IPS-20b (cell line): ENCODE results near the gene PPARA.

ENCODE experiments used
- H3K27ac ChIP-seq: one replicate; pipeline ENCODE4 v1.5.1; 2013; ENCODE audit warnings: low read length
- H3K27me3 ChIP-seq: 2 replicates; pipeline ENCODE4 v1.6.1; 2013; ENCODE audit warnings: mild to moderate bottlenecking, low read length, inconsistent platforms; ENCODE audit not compliant: insufficient read depth
- H3K36me3 ChIP-seq: 2 replicates; pipeline ENCODE4 v1.6.1; 2013; ENCODE audit warnings: low read depth, mild to moderate bottlenecking, inconsistent platforms, low read length, moderate library complexity; ENCODE audit not compliant: insufficient read depth
- H3K4me1 ChIP-seq: 2 replicates; pipeline ENCODE4 v1.6.1; 2013; ENCODE audit warnings: mild to moderate bottlenecking, control low read depth, inconsistent platforms, low read length, moderate library complexity; ENCODE audit not compliant: insufficient read depth
- H3K4me3 ChIP-seq: 2 replicates; pipeline ENCODE4 v1.5.1; 2013; ENCODE audit warnings: mild to moderate bottlenecking, low read length, inconsistent platforms
- H3K9ac ChIP-seq: 2 replicates; pipeline ENCODE4 v1.6.1; 2013; ENCODE audit warnings: low read depth, mild to moderate bottlenecking, inconsistent platforms, low read length, moderate library complexity
- H3K9me3 ChIP-seq: 2 replicates; pipeline ENCODE4 v1.6.1; 2013; ENCODE audit warnings: mild to moderate bottlenecking, low read depth, low read length, inconsistent platforms; ENCODE audit not compliant: insufficient read depth

Gene PPARA

DNA sequence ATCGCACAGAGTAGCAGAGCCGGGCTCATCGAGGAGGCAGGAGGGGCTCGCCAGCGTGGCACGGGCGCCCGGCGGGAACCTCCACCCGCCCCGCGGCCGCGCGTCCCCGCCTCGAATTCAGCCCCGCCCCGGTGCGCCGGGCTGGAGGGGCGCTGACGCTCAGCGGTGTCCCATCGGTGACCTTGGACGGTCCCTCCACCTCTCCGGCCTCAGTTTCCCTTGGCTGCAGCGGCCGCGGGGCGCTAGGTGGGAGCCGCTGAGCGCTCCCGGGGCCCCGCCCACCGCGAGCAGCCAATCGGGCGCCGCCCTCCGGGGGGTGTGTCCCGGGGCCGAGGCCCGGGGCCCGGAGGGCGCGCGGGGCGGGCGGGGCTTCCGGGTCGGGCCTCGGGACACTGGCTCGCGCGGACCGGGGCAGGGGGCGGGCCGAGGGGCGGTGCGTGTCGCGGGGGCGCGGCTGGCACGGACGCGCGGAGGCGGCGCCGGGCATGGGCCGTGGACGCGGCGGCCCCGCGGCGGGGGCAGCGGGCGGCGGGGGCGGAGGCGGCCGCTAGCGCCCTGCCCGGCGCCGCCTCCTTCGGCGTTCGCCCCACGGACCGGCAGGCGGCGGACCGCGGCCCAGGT is at the start of gene PPARA:
TSS of gene PPARA (plus strand) at position 493 of the 621 bp plus-strand sequence. CDS start 47,858 bp downstream, outside the sequence.
- H3K9me3 ChIP-seq, result no peaks in the 10 kb centered on the region
- peak within 1 kb of the TSS; percentile 62 for H3K9ac ChIP-seq
- no peaks in the 10 kb centered on the region for H3K4me1 ChIP-seq
- no peak within 1 kb of the TSS for H3K27ac ChIP-seq
- no peaks in the 10 kb centered on the region for H3K36me3 ChIP-seq
- H3K27me3 ChIP-seq, result peaks cover 65% of the 10 kb centered on the region
- peak within 1 kb of the TSS; percentile 72 for H3K4me3 ChIP-seq

DNA sequence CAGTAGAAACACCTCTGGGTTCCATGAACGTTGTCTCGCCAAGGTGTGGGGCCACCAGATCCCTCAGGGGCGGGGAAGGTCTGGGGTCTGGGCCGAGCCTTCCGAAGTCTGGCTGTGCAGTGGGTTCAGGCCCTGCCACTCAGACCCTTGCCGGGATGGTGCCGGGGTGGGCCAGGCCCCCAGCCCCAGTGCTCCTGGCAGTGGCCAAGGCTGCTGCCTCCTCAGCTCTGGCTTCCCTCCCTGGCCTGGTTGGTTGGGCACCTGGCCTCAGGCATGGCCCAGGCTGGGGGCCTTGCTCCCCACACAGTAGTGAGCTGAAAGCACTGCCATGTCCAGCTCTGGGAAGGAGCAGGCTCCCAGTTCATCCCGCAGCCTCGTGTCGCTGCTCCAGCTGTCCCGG is 48.2 kb upstream of the PPARA start:
- Histone ChIP-seq H3K9ac (no peak overlapping the region), H3K27ac (no peak overlapping the region), H3K9me3 (no peaks in the 10 kb centered on the region), H3K27me3 (no peaks in the 10 kb centered on the region), H3K4me1 (no peaks in the 10 kb centered on the region), H3K4me3 (no peak overlapping the region), H3K36me3 (no peaks in the 10 kb centered on the region)

DNA sequence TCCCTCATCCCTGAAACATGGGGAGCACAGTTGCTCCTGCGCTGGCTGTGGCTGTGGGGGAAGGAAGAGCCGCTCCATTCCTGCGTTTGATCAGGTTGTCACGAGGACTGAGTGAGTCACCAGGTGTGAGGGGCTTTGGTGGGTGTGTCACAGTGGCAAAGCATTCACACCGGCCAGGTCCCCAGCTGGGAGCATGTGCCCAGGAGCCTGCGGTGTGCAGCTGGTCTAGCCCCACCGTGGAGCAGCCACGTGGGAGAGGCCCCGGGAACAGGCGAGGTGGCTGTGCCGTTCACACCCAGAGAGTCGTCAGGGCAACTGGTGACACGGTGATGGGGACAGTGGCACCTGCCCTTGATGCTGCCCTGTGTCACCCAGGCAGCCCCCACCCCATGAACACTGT is 47.6 kb upstream of the PPARA start:
- no peak overlapping the region for H3K9ac ChIP-seq
- no peaks in the 10 kb centered on the region for H3K9me3 ChIP-seq
- no peak overlapping the region for H3K4me3 ChIP-seq
- no peak overlapping the region for H3K27ac ChIP-seq
- H3K36me3 ChIP-seq, result no peaks in the 10 kb centered on the region
- H3K4me1 ChIP-seq, result no peaks in the 10 kb centered on the region
- H3K27me3 ChIP-seq, result no peaks in the 10 kb centered on the region

DNA sequence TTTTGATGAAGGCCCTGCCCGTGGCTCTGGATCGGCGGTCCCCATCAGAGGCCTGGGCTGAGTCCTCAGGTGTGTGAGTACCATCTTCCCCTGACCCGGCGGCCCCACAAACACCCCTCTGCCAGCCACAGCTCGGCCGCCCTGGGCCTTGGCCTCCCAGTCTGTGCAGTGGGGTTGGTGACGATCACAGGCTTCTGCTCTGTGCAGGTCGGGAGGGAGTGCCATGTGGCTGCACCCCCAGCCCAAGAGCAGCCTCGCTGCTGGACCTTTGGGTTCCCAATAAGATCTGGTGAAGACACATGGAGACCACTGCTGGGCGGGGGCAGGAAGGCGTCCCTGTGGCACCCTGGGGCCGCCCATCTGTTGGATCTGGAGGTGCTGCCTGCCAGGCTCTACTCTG is 47.1 kb upstream of the PPARA start:
- H3K36me3 ChIP-seq, result no peaks in the 10 kb centered on the region
- no peaks in the 10 kb centered on the region for H3K4me1 ChIP-seq
- H3K27me3 ChIP-seq, result no peaks in the 10 kb centered on the region
- H3K27ac ChIP-seq, result no peak overlapping the region
- H3K9me3 ChIP-seq, result no peaks in the 10 kb centered on the region
- H3K4me3 ChIP-seq, result no peak overlapping the region
- H3K9ac ChIP-seq, result no peak overlapping the region

DNA sequence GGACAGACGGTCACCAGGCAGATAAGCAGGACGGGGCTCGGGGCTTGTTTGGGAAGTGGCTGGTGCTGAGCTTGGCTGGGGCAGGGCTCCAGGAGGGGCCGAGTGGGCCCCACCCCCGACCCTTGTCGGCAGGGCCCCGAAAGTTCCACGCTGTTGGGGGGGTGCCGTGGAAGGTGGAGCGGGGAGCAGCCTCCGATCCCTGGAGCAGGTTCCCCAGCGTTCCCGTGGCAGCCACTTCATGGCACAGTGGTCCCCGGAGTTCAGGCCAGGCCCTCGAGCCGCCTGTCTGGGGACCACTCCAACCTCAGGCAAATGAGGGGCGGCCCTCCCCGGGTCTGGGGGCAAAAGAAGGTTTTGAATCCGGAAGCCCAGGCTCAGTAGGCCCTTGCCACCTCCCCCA is 46.7 kb upstream of the PPARA start:
- H3K9me3 ChIP-seq, result no peaks in the 10 kb centered on the region
- H3K9ac ChIP-seq, result no peak overlapping the region
- H3K27ac ChIP-seq, result no peak overlapping the region
- H3K4me1 ChIP-seq, result no peaks in the 10 kb centered on the region
- H3K4me3 ChIP-seq, result no peak overlapping the region
- H3K36me3 ChIP-seq, result no peaks in the 10 kb centered on the region
- no peaks in the 10 kb centered on the region for H3K27me3 ChIP-seq

DNA sequence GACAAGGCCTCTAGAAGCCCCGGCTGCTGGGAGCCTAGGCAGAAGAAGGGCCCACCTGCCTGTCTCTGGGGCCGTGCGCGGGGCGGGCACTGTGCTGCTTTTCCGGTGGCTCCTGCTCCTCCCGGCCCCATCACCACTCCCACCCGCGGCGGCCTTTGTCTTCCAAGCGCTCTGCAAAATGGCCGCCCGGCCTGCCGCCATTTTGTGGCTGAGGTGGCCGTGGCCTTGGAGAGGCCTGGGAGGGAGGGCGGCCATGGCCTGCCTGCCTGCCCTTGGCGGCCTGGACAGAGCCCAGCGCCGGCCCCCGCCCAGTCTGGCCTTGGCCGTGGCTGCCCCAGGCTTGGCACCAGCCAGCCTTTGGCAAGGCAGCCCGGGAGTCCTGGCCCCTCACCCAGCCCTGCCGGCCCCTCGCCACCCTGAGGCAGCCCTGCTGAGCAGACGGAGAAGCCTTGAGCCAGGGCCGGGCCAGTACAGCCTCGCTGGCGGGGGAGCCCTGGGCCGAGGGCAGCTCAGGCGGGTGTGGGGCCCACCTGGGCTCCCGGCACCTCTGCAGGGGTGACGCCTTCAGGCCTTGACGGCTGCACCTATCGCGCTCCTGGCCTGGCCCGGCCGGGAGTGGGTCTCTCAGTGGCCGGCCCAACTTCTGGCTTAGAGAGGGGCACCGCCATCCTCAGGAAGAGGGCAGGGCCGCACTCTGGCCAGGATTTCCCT is 46.0 kb upstream of the PPARA start:
- Histone ChIP-seq H3K9ac (no peak overlapping the region), H3K36me3 (no peaks in the 10 kb centered on the region), H3K9me3 (no peaks in the 10 kb centered on the region), H3K27me3 (no peaks in the 10 kb centered on the region), H3K4me3 (no peak overlapping the region), H3K4me1 (no peaks in the 10 kb centered on the region), H3K27ac (no peak overlapping the region)

DNA sequence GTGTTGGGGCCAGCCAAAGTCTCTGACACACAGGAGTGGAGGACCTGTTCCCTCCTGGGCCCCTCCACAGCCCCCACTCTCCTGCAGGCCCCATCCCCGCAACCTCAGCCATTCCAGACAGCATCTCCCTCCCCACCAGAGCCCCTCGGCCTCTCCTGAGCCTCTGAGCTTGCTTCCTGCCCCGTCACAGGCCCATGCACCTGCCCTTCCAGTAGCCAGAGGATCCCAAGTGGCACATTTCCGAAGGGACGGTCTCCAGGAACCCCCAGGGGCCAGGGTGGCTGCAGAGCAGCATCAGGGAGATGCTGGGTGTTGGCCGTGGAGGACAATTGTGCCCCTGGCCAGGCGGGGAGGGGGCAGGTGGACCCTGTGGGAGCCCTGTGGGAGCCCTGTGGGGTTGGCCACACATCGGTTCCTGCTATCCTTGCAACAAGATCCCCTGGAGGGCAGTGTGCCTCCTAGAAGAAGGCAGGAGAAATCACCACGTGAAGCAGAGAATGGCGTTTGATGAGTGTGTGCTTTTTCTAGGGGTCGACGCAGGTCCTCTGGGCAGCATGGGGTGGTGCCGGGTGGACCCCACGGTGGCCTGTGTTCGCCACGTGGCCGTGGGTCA is 45.3 kb upstream of the PPARA start:
- H3K4me1 ChIP-seq, result no peaks in the 10 kb centered on the region
- no peaks in the 10 kb centered on the region for H3K27me3 ChIP-seq
- H3K27ac ChIP-seq, result no peak overlapping the region
- no peak overlapping the region for H3K4me3 ChIP-seq
- H3K9ac ChIP-seq, result no peak overlapping the region
- H3K36me3 ChIP-seq, result no peaks in the 10 kb centered on the region
- no peaks in the 10 kb centered on the region for H3K9me3 ChIP-seq

DNA sequence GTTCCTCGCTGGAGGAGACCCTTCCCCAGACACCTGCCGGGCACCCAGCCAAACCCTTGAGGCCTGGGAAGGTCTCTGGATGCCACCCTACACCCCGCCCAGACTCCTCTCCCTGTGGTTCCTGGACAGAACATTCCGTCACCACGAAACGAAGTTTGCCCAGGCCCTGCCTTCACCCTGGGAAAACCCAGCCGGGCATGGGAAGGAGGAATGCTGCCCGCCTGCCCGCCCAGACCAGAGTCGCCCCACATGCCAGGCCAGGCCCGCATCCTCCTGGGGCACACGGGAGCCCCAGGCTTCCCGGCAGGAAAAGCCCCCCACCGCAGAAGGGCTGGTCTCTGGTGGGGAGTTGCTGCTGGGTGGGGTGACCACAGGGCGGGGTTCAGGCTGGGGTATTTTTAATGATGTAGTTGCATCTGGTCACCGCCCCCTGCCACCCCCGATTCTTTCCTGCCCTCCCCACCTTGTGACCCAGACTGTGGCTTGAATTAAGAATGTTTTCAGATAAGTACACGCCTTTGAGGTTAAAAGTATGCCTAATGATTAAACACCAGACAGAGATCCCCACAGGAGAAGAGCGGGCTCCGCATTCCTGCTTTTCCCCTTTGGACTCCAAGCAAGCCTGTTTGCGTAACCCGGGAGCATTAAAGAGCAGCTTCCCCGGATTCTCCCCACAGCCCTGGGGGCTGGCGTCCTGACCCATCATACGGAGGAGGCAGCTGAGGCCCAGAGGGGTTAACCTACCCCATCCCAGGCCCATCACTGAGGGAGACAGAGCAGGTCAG is 44.6 kb upstream of the PPARA start:
- H3K4me1 ChIP-seq, result no peaks in the 10 kb centered on the region
- no peaks in the 10 kb centered on the region for H3K9me3 ChIP-seq
- H3K36me3 ChIP-seq, result no peaks in the 10 kb centered on the region
- no peak overlapping the region for H3K27ac ChIP-seq
- no peak overlapping the region for H3K9ac ChIP-seq
- no peaks in the 10 kb centered on the region for H3K27me3 ChIP-seq
- H3K4me3 ChIP-seq, result no peak overlapping the region

DNA sequence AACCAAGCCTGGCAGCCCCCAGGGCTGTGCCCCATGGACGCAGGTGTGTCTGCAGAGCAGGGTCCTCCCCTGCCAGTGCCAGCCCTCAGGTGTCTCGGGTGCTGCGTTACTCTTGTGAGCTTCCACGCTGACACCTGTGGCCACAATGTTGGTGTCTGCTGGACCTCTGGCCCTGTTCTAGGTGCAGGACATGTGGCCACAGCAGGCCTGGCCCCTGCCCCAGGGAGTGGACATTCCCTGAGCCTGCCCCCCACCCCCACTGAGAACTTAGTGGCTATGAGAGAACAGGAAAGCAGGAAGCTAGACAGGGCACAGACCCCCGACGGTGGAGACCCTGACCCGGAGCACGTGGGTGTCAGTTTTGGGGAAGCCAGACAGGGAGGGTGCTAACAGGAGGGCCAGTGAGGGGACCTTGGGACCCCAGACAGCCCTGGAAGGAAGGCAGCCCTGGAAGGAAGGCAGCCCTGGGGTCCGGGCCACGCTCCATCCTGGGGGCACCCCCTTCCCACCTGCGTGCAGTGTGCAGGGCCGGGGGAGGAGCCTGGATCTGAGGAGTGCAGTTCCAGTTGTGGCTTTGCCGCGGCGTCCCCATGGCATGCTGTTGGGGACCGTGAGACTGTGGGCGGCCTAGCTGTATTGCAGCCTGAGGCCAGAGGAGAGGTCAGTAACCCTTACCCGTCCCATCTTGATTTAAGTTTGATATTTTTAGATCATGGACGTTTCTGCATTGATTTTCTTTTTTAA is 43.9 kb upstream of the PPARA start:
- no peak overlapping the region for H3K27ac ChIP-seq
- H3K36me3 ChIP-seq, result no peaks in the 10 kb centered on the region
- H3K9me3 ChIP-seq, result no peaks in the 10 kb centered on the region
- no peaks in the 10 kb centered on the region for H3K4me1 ChIP-seq
- H3K4me3 ChIP-seq, result no peak overlapping the region
- no peaks in the 10 kb centered on the region for H3K27me3 ChIP-seq
- H3K9ac ChIP-seq, result no peak overlapping the region

DNA sequence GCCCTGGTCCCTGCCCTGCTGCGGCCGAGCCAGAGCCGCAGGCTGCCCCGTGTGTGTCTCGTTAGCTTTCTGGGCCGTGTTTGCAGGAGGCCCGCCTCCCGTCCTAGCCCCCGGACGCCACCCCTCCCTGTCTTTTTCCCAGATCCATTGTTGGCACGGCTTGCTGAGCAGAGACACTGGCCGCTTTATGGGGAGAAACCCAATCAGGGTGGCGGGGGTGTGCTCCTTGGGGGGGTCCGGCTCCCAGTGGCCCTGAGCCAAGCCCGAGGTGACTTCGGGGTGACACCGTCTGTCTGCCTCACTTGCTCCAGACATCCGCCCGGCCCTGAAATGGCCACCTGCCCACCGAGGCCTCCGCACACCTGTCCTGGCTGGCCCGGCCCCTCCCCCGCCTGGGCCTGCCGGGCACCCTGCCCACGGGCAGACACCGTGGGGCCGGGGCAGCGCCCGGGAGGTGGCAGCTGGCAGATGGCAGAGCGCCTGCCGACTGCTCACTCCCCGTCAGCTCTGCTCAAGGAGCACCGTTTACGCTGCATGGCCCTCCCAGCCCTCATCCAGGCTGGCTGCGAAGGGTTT is 43.1 kb upstream of the PPARA start:
- no peaks in the 10 kb centered on the region for H3K27me3 ChIP-seq
- H3K36me3 ChIP-seq, result no peaks in the 10 kb centered on the region
- no peaks in the 10 kb centered on the region for H3K4me1 ChIP-seq
- H3K27ac ChIP-seq, result no peak overlapping the region
- no peak overlapping the region for H3K4me3 ChIP-seq
- H3K9ac ChIP-seq, result no peak overlapping the region
- no peaks in the 10 kb centered on the region for H3K9me3 ChIP-seq
